Activated gamma-delta T cell treated with anti-CD3 and anti-CD28 coated beads, Interleukin-2, amount 50 U/mL, for 16 hours (primary cell): ENCODE measurements around the gene WSB1.

Source experiments
- DNase-seq: peaks from one replicate; pipeline ENCODE4 v3.0.0-alpha.2; 2020; ENCODE audit warnings: low read depth

WSB1 gene

GRCh38 chr17:27338536-27338985 is 44.6 kb downstream of the WSB1 start:
- DNase-seq: no peak

DNA sequence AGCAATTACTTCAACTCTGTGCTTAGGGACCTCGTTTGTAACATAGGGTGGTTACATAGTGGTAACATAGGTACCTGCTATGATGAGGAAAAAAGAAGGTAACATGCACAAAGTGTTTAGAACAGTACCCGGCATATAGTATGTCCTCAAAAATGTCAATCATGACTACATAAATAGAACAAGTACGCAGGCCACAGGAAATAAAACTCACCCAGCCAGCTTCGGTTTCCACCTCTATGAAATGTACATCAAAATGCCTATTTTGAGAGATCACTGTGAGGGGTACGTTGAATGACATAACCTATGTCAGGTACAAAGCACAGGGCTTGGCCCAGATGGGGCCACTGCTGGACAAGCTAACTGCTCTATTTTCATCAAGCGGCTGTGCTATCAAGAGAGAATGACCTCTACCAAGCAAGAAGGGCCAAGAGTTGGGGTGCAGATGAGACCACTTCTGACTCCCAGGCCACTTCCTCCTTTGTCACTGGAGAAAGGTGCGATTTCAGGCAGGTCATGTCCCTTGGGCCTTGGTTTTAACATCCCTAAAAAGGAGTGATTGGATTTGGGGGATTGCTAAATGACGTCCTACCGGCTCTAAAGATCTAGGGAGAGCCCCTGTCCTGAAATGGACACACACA is 45.4 kb downstream of the WSB1 start:
- DNase-seq: no peak

GRCh38 chr17:27339836-27340550 is 46.1 kb downstream of the WSB1 start:
- no peak for DNase-seq

DNA sequence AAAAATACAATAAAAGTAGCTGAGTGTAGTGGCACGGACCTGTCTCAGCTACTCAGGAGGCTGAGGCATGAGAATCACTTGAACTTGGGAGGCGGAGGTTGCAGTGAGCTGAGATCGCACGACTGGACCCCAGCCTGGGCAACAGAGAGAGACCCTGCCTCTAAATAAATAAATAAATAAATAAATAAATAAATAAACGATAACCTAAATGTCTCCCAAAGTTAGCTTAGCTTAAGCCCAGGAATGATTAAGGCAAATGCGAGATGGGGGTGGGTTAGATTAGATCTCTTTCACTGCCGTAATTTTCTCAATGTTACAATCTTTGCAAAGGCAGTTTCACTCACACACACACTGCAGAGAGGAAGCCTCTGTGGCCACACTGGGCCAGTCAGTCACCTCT is 46.7 kb downstream of the WSB1 start:
- no peak for DNase-seq

DNA sequence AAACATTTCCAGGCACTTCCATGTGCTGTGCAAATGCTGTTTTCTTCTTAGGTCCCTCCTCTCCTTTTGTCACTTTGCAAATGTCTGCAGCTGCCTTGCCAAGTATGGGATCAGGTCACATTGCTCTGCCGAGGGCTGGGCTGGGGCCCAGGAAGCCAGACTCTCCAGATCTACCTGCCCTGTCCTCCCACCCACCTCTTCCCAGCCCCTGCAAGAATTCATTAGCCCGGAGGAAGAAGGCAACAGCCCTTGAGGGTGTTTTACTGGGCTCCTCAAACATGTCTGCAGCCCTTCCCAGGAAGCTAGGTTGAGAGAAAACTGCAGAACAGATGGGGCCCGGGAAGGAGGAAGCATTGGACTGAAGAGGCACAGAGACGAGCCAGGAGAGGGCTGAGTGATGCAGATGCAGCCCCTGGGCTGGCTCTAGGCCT is 47.1 kb downstream of the WSB1 start:
- no peak for DNase-seq

- no peak for DNase-seq
Observed at GRCh38 chr17:27342059-27342458, 48.1 kb downstream of the WSB1 start.

GRCh38 chr17:27343294-27343693 is 49.4 kb downstream of the WSB1 start:
- DNase-seq: no peak

DNA sequence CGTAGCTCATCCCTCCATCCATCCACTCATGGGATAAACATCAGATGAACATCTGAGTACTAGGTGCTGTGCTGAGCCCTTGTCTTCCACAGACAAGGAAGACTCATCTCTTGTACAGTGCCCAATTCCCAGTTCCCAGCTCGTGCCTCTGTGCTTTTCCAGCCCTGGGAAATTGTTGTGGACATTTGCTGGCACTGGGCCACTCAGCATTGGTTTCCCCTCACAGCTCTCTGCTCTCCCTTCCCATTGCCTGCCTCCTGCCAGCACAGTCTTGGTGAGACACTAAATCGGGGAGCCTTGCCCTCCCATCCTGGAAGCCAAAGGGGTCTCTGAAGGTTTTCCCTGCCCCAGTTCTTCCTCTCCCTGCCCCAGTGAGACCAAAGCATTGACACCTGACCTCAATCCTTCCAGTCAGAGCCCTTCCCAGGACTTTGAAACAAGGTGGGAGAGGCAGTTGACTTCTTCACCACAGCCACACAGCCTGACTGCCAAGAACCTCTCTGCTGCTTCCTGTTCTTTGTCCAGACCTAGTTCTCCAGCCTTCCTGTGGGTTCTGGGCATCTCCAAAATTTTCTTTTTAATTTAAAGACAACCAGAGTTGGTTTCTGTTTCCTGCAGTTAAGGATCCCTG is 50.2 kb downstream of the WSB1 start:
- no peak for DNase-seq

- DNase-seq: no peak
Observed at GRCh38 chr17:27345141-27345904, 51.4 kb downstream of the WSB1 start.

GRCh38 chr17:27346228-27346899 is 52.5 kb downstream of the WSB1 start:
- DNase-seq: no peak

- DNase-seq: no peak
Observed at GRCh38 chr17:27348196-27348595, 54.3 kb downstream of the WSB1 start.

- no peak for DNase-seq
Observed at GRCh38 chr17:27349540-27350021, 55.7 kb downstream of the WSB1 start.

DNA sequence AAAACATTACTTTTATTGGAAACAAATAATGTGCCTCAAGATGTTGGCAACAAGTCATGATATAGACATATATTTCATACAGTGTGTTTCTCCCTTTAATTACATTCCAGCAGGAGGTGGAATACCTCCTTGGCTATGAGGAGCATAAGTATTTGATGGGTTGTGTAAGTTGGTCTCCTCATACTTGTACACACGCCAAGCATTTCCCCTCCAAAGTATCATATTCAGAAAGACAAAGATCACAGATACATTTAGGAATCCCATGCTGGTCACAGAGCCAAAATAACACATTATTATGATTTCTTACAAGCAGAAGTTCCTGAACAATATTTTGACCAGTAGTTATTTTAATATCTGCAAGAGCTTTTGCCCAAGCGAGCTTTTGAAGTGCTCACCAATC is 57.8 kb downstream of the WSB1 start:
- DNase-seq: no peak

DNA sequence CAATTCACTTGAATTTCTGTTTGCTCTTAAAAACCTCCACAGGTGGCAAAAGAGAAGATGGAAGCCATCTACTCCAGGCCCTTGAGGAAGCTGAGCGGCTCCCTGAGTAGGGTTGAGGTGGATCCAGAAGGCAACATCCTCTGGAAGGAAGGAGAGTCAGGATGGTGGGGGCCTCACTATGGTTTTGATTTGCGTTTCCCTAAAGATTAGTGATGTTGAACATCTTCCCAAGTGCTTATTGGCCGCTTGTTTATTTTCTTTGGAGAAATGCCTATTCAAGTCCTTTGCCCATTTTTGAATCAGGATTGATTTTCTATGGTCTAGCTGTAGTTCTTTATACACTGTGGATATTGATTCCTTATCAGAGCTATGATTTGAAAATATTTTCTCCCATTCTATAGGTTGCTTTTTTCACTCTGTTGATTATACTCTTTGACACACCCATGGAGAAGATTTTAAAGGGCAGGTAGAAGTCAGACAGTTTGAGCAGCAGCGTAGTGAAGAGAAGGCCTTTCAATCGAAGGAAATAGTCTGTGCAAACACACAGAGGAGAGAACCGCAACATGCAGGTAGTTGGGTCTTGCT is 58.6 kb downstream of the WSB1 start:
- no peak for DNase-seq

GRCh38 chr17:27353033-27353460 is 59.1 kb downstream of the WSB1 start:
- no peak for DNase-seq

GRCh38 chr17:27353461-27354050 is 59.6 kb downstream of the WSB1 start:
- DNase-seq: peak; percentile 78

- DNase-seq: no peak
Observed at GRCh38 chr17:27354051-27354490, 60.2 kb downstream of the WSB1 start.

GRCh38 chr17:27354491-27355081 is 60.7 kb downstream of the WSB1 start:
- DNase-seq: no peak

DNA sequence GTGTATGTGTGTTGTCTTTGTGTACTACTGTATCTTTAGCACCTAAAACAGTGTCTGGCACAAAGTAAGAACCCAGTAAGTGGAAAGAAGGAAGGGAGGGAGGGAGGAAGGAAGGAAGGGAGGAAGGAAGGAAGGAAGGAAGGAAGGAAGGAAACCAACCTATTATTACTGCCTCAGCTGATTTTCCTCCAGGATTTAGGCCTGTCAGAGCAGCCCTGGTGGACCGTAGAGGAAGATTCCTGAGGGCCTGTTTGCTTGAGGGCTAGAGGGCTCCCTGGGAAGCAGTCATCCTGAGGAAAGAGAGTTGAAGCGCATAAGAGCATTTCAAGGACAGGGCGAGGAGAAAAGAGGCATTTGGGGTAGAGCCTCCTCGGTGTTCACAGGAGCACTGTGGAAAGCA is 61.5 kb downstream of the WSB1 start:
- DNase-seq: no peak

- no peak for DNase-seq
Observed at GRCh38 chr17:27356091-27356705, 62.3 kb downstream of the WSB1 start.
